IgD-negative memory B cell (primary cell): ENCODE results near the gene TTC32. TPM values are rescaled to one million over a fixed set of nuclear protein-coding genes. Genes with fewer than 3 reads are reported as not detected.
"Not testable (repeated sequence)": the region's sequence is repeated elsewhere in the genome, so short reads cannot be mapped to it uniquely, and the experiment has no call there.

Experiments
- H3K27ac Mint-ChIP-seq, 3 donors: one replicate each; pipeline ENCODE4 v1.8.0; 2020 to 2022; ENCODE audit warnings: mild to moderate bottlenecking in 3 of 3, mixed read lengths in 3 of 3, moderate library complexity in 1 of 3
- H3K27me3 Mint-ChIP-seq: one replicate; pipeline ENCODE4 v1.8.0; 2021; ENCODE audit warnings: mixed read lengths
- H3K36me3 Mint-ChIP-seq: one replicate; pipeline ENCODE4 v1.8.0; 2020; ENCODE audit warnings: mild to moderate bottlenecking, mixed read lengths
- H3K4me1 Mint-ChIP-seq, 3 donors: one replicate each; pipeline ENCODE4 v1.8.0; 2020 to 2022; ENCODE audit warnings: mixed read lengths in 3 of 3, mild to moderate bottlenecking in 1 of 3
- H3K4me3 Mint-ChIP-seq, 4 donors: one replicate each; pipeline ENCODE4 v1.8.0; 2020 to 2022; ENCODE audit warnings: mild to moderate bottlenecking in 4 of 4, mixed read lengths in 4 of 4, moderate library complexity in 3 of 4
- H3K9me3 Mint-ChIP-seq, 3 donors: one replicate each; pipeline ENCODE4 v1.8.0; 2020 to 2021; ENCODE audit warnings: mixed read lengths in 3 of 3, mild to moderate bottlenecking in 1 of 3
- polyA plus RNA-seq: library from polyadenylated mRNA; unstranded; fragments of 300-500 nt; fragmentation: Illumina TruSeq; gene quantifications from one replicate; pipeline ENCODE4 v1.2.3, GENCODE V29; 2021

TTC32 gene
- polyA plus RNA-seq: 18.3 TPM

- peak within 1 kb of the TSS; percentile 99 to 100 (median 100) for H3K27ac Mint-ChIP-seq
- peaks cover 3% of the 10 kb centered on the region for H3K36me3 Mint-ChIP-seq
- H3K4me1 Mint-ChIP-seq: peaks cover 22 to 27% (median 22%) of the 10 kb centered on the region in 3 donors
- no peaks in the 10 kb centered on the region for H3K27me3 Mint-ChIP-seq
- H3K9me3 Mint-ChIP-seq: peaks cover 3 to 4% (median 4%) of the 10 kb centered on the region in 3 donors
- H3K4me3 Mint-ChIP-seq: peak within 1 kb of the TSS; percentile 98 to 100 (median 99)
These were observed at the start of gene TTC32 for GRCh38 chr2:19901442-19902215. TTC32 (minus strand) TSS chr2:19901983; CDS start chr2:19901854, 129 bp downstream.

- Mint-ChIP-seq H3K27ac (no peak overlapping the region), H3K9me3 (no peaks in the 10 kb centered on the region), H3K27me3 (no peaks in the 10 kb centered on the region), H3K36me3 (peaks cover 4% of the 10 kb centered on the region), H3K4me3 (no peak overlapping the region), H3K4me1 (no peaks in the 10 kb centered on the region)
These were observed 47.3 kb upstream of the TTC32 start for GRCh38 chr2:19949071-19949470.

DNA sequence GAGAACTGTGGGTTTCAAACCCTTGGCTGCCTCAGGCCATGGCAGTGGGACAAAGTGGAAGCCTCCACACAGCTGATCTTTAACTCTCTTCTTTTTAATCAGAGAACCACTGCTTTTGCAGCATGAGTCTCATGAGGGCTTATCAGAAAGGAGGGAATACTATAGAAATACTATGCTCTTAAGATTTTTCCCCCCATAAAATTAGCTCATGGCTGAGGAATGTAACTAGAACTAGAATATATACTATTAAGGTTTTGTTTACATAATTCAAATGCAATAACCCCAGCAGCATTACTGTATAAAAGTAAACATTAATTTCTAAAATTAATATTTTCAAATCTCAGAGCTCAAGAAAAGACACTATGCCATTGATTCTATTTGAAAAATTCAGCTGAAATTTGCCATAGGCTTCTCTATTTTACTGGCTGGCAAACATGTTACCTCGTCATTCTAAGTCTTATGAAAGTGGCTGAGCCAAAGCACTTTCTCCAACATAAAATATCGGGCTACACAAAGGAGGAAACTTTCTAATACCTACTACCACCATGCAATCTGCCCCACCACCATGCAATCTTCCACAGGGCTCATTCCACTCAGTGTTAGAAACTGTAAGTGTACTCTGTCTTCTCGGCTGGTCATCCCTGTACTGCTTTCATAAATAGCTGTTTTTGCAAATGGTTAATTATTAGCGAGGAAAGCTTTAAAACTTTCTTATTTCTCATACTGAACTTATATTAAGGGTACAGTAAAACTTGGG, 45.6 kb upstream of the TTC32 start:
- Mint-ChIP-seq H3K9me3 (no peaks in the 10 kb centered on the region), H3K36me3 (peaks cover 7% of the 10 kb centered on the region), H3K4me1 (no peaks in the 10 kb centered on the region), H3K27me3 (no peaks in the 10 kb centered on the region), H3K4me3 (no peak overlapping the region), H3K27ac (no peak overlapping the region)

DNA sequence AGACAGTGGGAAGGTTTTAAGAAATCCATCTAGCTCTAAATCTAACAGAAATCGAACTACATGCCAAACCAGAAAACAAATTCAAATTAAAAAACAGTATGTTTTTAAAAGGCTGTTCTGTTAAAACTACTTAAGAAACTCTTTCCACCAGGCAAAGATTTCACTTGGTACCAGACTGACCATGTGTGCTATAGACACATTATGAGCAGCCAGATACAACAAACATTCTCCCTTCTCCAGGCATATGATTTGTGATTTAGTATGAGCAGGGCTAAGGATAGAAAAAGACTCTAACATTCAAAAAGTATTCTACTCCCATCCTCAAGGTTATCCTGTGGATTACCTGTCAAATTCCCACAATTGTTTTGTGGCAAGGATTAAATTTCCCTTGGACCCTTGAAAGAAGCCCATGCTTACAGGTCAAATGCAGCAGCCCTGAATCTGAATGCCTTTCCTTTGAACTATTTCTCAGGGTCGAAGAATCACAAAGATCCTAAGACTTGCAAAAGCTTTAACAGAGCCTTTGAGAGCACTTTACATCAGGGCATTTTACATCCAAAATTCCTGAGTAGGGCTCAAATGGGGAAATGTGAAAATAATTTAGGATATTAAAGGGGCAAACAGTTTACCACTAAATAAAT, 42.5 kb upstream of the TTC32 start:
- Mint-ChIP-seq H3K4me1 (no peaks in the 10 kb centered on the region), H3K9me3 (no peaks in the 10 kb centered on the region), H3K4me3 (no peak overlapping the region), H3K36me3 (peaks cover 12% of the 10 kb centered on the region), H3K27ac (no peak overlapping the region), H3K27me3 (no peaks in the 10 kb centered on the region)

- H3K36me3 Mint-ChIP-seq: peaks cover 13% of the 10 kb centered on the region
- H3K4me1 Mint-ChIP-seq: no peaks in the 10 kb centered on the region
- H3K27me3 Mint-ChIP-seq: no peaks in the 10 kb centered on the region
- no peaks in the 10 kb centered on the region for H3K9me3 Mint-ChIP-seq
- H3K4me3 Mint-ChIP-seq: no peak overlapping the region
- H3K27ac Mint-ChIP-seq: no peak overlapping the region
These were observed 41.4 kb upstream of the TTC32 start for GRCh38 chr2:19943189-19943588.

GRCh38 chr2:19942199-19942598, 40.4 kb upstream of the TTC32 start:
- Mint-ChIP-seq H3K27ac (no peak overlapping the region), H3K9me3 (no peaks in the 10 kb centered on the region), H3K27me3 (no peaks in the 10 kb centered on the region), H3K4me3 (no peak overlapping the region), H3K36me3 (peaks cover 21% of the 10 kb centered on the region), H3K4me1 (no peaks in the 10 kb centered on the region)

- no peak overlapping the region for H3K27ac Mint-ChIP-seq
- no peaks in the 10 kb centered on the region for H3K27me3 Mint-ChIP-seq
- H3K4me3 Mint-ChIP-seq: no peak overlapping the region
- no peaks in the 10 kb centered on the region for H3K4me1 Mint-ChIP-seq
- peaks cover 16% of the 10 kb centered on the region for H3K36me3 Mint-ChIP-seq
- no peaks in the 10 kb centered on the region for H3K9me3 Mint-ChIP-seq
These were observed 35.2 kb upstream of the TTC32 start for GRCh38 chr2:19937004-19937403.

DNA sequence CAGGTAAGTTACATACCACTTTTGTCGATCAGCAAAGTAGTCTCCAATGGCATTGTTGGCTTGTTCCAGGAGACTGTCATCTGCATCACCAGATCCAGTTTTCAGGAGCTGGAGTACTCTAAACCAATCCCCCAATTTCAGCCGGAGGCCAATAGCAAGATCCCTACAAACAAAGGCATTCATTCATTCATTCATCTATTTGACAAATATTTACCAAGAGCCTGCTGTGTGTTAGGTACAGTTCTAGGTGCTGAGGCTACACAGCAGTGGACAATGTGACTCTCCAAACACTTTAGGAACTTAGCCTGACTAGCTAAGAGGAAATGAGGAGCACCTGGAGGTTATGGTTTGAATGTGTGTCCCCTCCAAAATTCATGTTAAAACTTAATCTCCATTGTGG, 34.4 kb upstream of the TTC32 start:
- no peak overlapping the region for H3K4me3 Mint-ChIP-seq
- H3K27me3 Mint-ChIP-seq: no peaks in the 10 kb centered on the region
- no peak overlapping the region for H3K27ac Mint-ChIP-seq
- no peaks in the 10 kb centered on the region for H3K9me3 Mint-ChIP-seq
- peaks cover 19% of the 10 kb centered on the region for H3K36me3 Mint-ChIP-seq
- no peaks in the 10 kb centered on the region for H3K4me1 Mint-ChIP-seq

DNA sequence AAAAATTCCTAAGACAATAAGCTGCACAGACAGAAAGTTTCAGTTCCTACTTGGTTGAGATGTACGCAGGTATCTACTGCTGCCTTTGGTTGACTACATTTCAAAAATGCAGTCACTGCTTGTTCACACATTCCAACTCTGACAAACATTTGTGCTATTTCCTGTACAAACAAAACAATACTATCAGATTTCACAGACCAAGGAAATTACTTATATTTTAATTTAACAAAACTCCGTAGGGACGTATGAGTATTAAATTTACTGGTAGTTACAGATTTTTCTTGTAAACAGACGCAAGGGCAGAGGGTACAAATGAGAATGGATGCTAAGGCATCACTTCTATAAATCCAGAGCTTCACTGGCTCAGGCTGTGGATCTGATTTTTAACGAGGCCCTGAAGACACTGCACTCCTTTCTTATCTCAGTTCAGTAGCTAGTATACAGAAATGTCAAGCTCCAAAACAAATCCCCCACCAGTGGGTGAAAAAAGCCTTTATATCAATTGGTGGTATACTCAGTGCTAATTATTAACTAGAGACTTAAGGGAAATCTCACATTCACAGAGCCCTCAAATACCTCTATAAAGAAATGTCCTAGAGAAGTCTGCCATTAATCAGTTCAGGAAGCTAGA, 31.7 kb upstream of the TTC32 start:
- no peaks in the 10 kb centered on the region for H3K4me1 Mint-ChIP-seq
- no peak overlapping the region for H3K27ac Mint-ChIP-seq
- H3K36me3 Mint-ChIP-seq: peaks cover 33% of the 10 kb centered on the region

GRCh38 chr2:19932928-19933327, 31.1 kb upstream of the TTC32 start:
- H3K9me3 Mint-ChIP-seq: peaks cover 3 to 10% (median 5%) of the 10 kb centered on the region in 3 donors
- no peaks in the 10 kb centered on the region for H3K27me3 Mint-ChIP-seq
- no peak overlapping the region for H3K27ac Mint-ChIP-seq
- H3K4me3 Mint-ChIP-seq: no peak overlapping the region
- H3K4me1 Mint-ChIP-seq: no peaks in the 10 kb centered on the region
- H3K36me3 Mint-ChIP-seq: peaks cover 34% of the 10 kb centered on the region

More for the DNA sequence above, 31.7 kb upstream of the TTC32 start:
- Mint-ChIP-seq H3K27me3 (no peaks in the 10 kb centered on the region), H3K9me3 (peaks cover 3 to 9% (median 5%) of the 10 kb centered on the region in 3 donors), H3K4me3 (no peak overlapping the region)

GRCh38 chr2:19929226-19929625, 27.4 kb upstream of the TTC32 start:
- Mint-ChIP-seq H3K27me3 (no peaks in the 10 kb centered on the region), H3K4me3 (no peak overlapping the region), H3K27ac (no peak overlapping the region), H3K4me1 (no peaks in the 10 kb centered on the region), H3K9me3 (peaks cover 6 to 23% (median 21%) of the 10 kb centered on the region in 3 donors), H3K36me3 (peaks cover 31% of the 10 kb centered on the region)

DNA sequence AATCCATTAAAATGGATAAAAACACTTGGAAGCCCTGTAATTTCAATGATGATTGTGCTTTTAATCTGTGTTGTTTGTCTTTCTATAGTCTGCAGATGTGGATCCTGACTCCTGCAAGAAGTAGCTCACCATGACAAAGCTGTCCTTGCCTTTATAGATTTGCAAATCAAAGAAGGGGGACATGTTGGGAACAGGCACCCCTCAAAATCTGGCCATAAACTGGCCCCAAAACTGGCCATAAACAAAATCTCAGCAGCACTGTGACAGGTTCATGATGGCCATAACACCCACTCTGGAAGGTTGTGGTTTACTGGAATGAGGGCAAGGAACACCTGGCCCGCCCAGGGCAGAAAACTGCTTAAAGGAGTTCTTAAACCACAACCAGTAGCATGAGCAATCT, 26.0 kb upstream of the TTC32 start:
- H3K9me3 Mint-ChIP-seq: peaks cover 6 to 23% (median 21%) of the 10 kb centered on the region in 3 donors
- H3K36me3 Mint-ChIP-seq: peaks cover 31% of the 10 kb centered on the region
- H3K27ac Mint-ChIP-seq, H3K27me3 Mint-ChIP-seq, H3K4me3 Mint-ChIP-seq, H3K4me1 Mint-ChIP-seq: not testable (repeated sequence)

DNA sequence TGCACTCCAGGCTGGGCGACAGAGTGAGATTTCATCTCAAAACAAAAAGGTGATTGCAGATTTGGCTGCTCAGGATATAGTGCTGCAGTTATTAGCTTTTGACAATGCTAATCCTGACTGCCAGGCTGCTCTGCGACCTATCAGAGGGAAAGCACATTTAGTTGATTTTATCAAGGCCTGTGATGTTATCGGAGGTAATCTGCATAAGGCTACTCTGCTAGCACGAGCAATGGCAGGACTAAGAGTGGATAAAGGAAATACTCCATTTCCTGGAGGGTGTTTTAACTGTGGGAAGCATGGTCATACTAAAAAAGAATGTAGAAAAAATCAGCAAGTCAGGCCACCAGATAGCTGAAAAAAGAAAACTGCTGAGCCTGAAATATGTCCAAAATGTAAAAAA, 22.7 kb upstream of the TTC32 start:
- not testable (repeated sequence) for H3K27me3 Mint-ChIP-seq, H3K27ac Mint-ChIP-seq, H3K4me3 Mint-ChIP-seq, H3K4me1 Mint-ChIP-seq
- Mint-ChIP-seq H3K36me3 (peaks cover 27% of the 10 kb centered on the region), H3K9me3 (peaks cover 3 to 22% (median 16%) of the 10 kb centered on the region in 3 donors)

- H3K36me3 Mint-ChIP-seq: peaks cover 21% of the 10 kb centered on the region
- H3K4me1 Mint-ChIP-seq, H3K27me3 Mint-ChIP-seq, H3K4me3 Mint-ChIP-seq: not testable (repeated sequence)
- H3K27ac Mint-ChIP-seq: peak overlapping the region in 1 of 3 donors; percentile 48
- peaks cover 0 to 13% (median 11%) of the 10 kb centered on the region in 3 donors for H3K9me3 Mint-ChIP-seq
These were observed 20.4 kb upstream of the TTC32 start for GRCh38 chr2:19922188-19922587.
